Neutrophil (primary cell): ENCODE measurements around the gene EVA1A.

Experiments used
- H3K27ac ChIP-seq: fragments of 200-600 bp; sonication (generic); 2 replicates; pipeline ENCODE4 v1.5.1; 2016; ENCODE audit warnings: mild to moderate bottlenecking, moderate library complexity
- H3K27me3 ChIP-seq: fragments of 200-600 bp; sonication (generic); 2 replicates; pipeline ENCODE4 v1.6.0; 2016; ENCODE audit warnings: mild to moderate bottlenecking
- H3K36me3 ChIP-seq: fragments of 200-600 bp; sonication (generic); 2 replicates; pipeline ENCODE4 v1.5.1; 2017
- H3K4me1 ChIP-seq, 2 experiments: fragments of 200-600 bp in 1 of 2; sonication (generic) in 1 of 2; 1 replicate in 1 of 2; 2 replicates in 1 of 2; pipeline versions ENCODE4 v1.5.1 to v1.6.1; 2013 to 2016; ENCODE audit warnings: low read depth in 1 of 2, low read length in 1 of 2, mild to moderate bottlenecking in 1 of 2, moderate library complexity in 1 of 2; ENCODE audit not compliant: control insufficient read depth in 1 of 2, insufficient read depth in 1 of 2
- H3K4me3 ChIP-seq, 2 experiments: fragments of 200-600 bp in 1 of 2; sonication (generic) in 1 of 2; 1 replicate in 1 of 2; 2 replicates in 1 of 2; pipeline ENCODE4 v1.5.1; 2013 to 2016; ENCODE audit warnings: low read depth in 1 of 2, low read length in 1 of 2, mild to moderate bottlenecking in 1 of 2, moderate library complexity in 1 of 2
- H3K9me3 ChIP-seq: fragments of 200-600 bp; sonication (generic); 2 replicates; pipeline ENCODE4 v1.5.1; 2016
- TF ChIP-seq, protein P1 (sequence below): fragments of 200-600 bp; sonication (generic); IDR thresholded peaks from 2 replicates; pipeline ENCODE4 v1.5.1; 2016; ENCODE audit warnings: antibody characterized with exemption

Gene EVA1A

DNA sequence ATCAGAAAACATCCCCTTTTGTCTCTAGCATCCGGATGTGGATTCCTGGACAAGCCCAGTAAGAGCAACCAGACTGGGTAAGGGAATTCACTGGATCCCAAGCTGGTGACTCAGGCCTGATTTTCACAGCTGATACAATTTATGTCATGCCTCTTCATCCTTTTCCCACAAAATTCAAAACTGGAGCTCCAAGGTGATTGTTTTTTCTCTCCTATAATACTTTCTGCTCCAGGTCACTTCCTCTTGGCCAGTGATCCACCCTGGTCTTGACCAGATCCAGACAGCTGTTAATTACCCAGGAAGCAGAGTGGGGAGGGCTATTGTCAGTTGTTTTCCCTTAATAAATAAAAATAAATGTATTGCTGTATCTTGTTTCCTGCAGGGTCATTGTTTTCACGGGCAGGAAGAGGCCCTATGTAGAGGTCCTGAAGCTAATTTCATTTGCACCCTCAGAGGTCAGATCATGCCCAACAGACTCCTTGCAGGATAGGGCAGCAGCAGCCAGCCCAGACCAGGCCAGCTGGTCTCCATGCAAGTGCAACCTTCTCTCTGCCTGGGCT, 57.6 kb downstream of the EVA1A start:
- Histone ChIP-seq H3K27ac (no peak overlapping the region), H3K27me3 (no peaks in the 10 kb centered on the region), H3K4me1 (no peaks in the 10 kb centered on the region), H3K36me3 (no peaks in the 10 kb centered on the region), H3K9me3 (no peaks in the 10 kb centered on the region), H3K4me3 (no peak overlapping the region)
- TF ChIP-seq, protein P1, sequence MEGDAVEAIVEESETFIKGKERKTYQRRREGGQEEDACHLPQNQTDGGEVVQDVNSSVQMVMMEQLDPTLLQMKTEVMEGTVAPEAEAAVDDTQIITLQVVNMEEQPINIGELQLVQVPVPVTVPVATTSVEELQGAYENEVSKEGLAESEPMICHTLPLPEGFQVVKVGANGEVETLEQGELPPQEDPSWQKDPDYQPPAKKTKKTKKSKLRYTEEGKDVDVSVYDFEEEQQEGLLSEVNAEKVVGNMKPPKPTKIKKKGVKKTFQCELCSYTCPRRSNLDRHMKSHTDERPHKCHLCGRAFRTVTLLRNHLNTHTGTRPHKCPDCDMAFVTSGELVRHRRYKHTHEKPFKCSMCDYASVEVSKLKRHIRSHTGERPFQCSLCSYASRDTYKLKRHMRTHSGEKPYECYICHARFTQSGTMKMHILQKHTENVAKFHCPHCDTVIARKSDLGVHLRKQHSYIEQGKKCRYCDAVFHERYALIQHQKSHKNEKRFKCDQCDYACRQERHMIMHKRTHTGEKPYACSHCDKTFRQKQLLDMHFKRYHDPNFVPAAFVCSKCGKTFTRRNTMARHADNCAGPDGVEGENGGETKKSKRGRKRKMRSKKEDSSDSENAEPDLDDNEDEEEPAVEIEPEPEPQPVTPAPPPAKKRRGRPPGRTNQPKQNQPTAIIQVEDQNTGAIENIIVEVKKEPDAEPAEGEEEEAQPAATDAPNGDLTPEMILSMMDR: no peak

GRCh38 chr2:75500633-75501032, 60.1 kb downstream of the EVA1A start:
- Histone ChIP-seq H3K27ac (no peak overlapping the region), H3K27me3 (no peaks in the 10 kb centered on the region), H3K4me1 (no peaks in the 10 kb centered on the region), H3K4me3 (no peak overlapping the region), H3K9me3 (no peaks in the 10 kb centered on the region), H3K36me3 (no peaks in the 10 kb centered on the region)
- TF ChIP-seq, protein P1: no peak

DNA sequence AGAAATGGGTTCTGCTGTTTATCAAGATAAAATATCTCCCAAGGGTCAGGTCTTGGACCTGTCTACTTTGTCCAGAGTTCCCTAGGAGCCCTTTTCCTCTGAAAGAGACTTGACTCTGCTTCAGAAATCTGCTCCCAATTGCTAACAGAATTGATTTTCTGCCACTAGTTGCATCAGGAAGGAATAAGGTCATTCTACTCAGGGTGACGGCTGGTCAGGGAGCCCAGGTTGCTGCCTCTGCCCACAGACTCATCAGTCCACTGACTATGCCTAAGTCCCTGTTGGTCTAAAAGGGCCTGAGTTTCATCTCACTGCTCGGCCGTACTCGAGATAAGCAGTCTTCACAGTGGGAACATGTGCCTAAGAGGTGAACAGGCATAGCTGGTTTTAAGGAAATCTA, 61.2 kb downstream of the EVA1A start:
- H3K27me3 ChIP-seq: no peaks in the 10 kb centered on the region
- H3K9me3 ChIP-seq: no peaks in the 10 kb centered on the region
- no peaks in the 10 kb centered on the region for H3K4me1 ChIP-seq
- no peaks in the 10 kb centered on the region for H3K36me3 ChIP-seq
- no peak overlapping the region for H3K4me3 ChIP-seq
- TF ChIP-seq, protein P1: no peak
- no peak overlapping the region for H3K27ac ChIP-seq

DNA sequence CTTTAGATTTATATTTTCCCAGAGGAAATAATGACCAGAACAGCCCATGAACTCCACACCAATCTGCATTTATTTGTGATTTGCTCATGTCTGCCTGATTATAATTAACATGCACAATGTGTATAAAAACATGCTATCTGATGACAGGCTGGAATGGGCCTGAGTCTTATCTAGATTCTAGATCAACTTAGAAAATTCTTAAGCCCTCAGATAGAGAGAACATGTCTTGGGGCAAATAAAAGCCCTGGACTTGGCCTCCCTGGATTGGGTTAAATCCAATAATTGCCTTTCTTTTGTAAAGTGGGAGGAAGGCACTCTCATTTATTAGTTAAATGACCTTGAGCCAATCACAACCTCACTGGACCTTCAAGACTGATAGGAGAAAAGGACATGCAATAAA, 61.8 kb downstream of the EVA1A start:
- Histone ChIP-seq H3K27ac (no peak overlapping the region), H3K4me1 (no peaks in the 10 kb centered on the region), H3K4me3 (no peak overlapping the region), H3K27me3 (no peaks in the 10 kb centered on the region), H3K9me3 (no peaks in the 10 kb centered on the region), H3K36me3 (no peaks in the 10 kb centered on the region)
- TF ChIP-seq, protein P1: no peak

DNA sequence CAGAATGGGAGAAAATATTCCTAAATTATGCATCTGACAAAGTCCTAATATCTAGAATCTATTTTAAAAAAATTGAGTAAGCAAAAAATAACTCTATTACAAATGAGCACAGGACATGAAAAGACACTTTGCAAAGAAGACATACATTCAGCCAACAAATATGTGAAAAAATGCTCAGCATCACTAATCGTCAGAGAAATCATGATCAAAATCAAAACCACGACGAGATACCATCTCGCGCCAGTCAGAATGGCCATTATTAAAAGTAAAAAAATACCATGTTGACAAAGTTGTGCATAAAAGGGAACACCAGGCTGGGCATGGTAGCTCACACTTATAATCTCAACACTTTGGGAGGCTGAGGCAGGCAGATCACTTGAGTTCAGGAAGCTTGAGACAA, 63.5 kb downstream of the EVA1A start:
- Histone ChIP-seq H3K27me3 (no peaks in the 10 kb centered on the region), H3K27ac (no peak overlapping the region), H3K9me3 (no peaks in the 10 kb centered on the region), H3K4me1 (no peaks in the 10 kb centered on the region), H3K36me3 (no peaks in the 10 kb centered on the region), H3K4me3 (no peak overlapping the region)
- TF ChIP-seq, protein P1: no peak

- no peak overlapping the region for H3K4me3 ChIP-seq
- no peaks in the 10 kb centered on the region for H3K4me1 ChIP-seq
- H3K36me3 ChIP-seq: no peaks in the 10 kb centered on the region
- TF ChIP-seq, protein P1: no peak
- H3K27me3 ChIP-seq: no peaks in the 10 kb centered on the region
- no peak overlapping the region for H3K27ac ChIP-seq
- no peaks in the 10 kb centered on the region for H3K9me3 ChIP-seq
Observed at GRCh38 chr2:75495862-75496261, 64.9 kb downstream of the EVA1A start.
